Keratinocyte (primary cell): Measurements from ENCODE around the gene GPR146. TPM values are rescaled to one million over a fixed set of nuclear protein-coding genes. Genes with fewer than 3 reads are reported as not detected.
A peak's percentile ranks its signal among the peaks of the same experiment; 100 is the strongest.

Experiments used
- DNase-seq: peaks from one replicate; pipeline ENCODE4 v3.0.0-alpha.2; 2011; ENCODE audit warnings: low read depth, missing footprints, low spot score
- FAIRE-seq: peaks from 2 replicates; lab custom pipeline; 2011; peaks lifted over from hg19 to GRCh38; lab: Jason Lieb, UNC
- H2AFZ ChIP-seq: 2 replicates; pipeline ENCODE4 v1.6.0; 2012; ENCODE audit warnings: low read length, control low read depth, inconsistent platforms; ENCODE audit not compliant: control insufficient read depth
- H3K27ac ChIP-seq: 2 replicates; pipeline ENCODE4 v1.5.1; 2011; ENCODE audit warnings: low read length; ENCODE audit not compliant: control insufficient read depth, insufficient read depth
- H3K27me3 ChIP-seq: 3 replicates; pipeline ENCODE4 v1.6.0; 2011; ENCODE audit warnings: low read length; ENCODE audit not compliant: control insufficient read depth, insufficient read depth; ENCODE audit errors: extremely low read depth
- H3K36me3 ChIP-seq, 2 experiments: 2 replicates in 1 of 2; 3 replicates in 1 of 2; pipeline ENCODE4 v1.5.1; 2011; ENCODE audit warnings: low read length in 2 of 2, mild to moderate bottlenecking in 1 of 2; ENCODE audit not compliant: control insufficient read depth in 2 of 2, insufficient read depth in 2 of 2; ENCODE audit errors: extremely low read depth in 1 of 2
- H3K4me1 ChIP-seq: 3 replicates; pipeline ENCODE4 v1.5.1; 2011; ENCODE audit warnings: low read length; ENCODE audit not compliant: control insufficient read depth, insufficient read depth; ENCODE audit errors: extremely low read depth
- H3K4me2 ChIP-seq: 3 replicates; pipeline ENCODE4 v1.6.0; 2011; ENCODE audit warnings: low read depth, low read length; ENCODE audit not compliant: control insufficient read depth, insufficient read depth; ENCODE audit errors: extremely low read depth
- H3K4me3 ChIP-seq, 3 experiments: fragments of 200-600 bp in 1 of 3; sonication (generic) in 1 of 3; 2 replicates in 2 of 3; 3 replicates in 1 of 3; pipeline ENCODE4 v1.5.1; 2011 to 2016; ENCODE audit warnings: low read length in 3 of 3, mild to moderate bottlenecking in 3 of 3, control low read depth in 2 of 3, inconsistent platforms in 1 of 3, low read depth in 1 of 3, mixed read lengths in 1 of 3, mixed run types in 1 of 3, moderate library complexity in 1 of 3; ENCODE audit not compliant: control insufficient read depth in 2 of 3, insufficient read depth in 2 of 3; ENCODE audit errors: extremely low read depth in 1 of 3
- H3K79me2 ChIP-seq: 2 replicates; pipeline ENCODE4 v1.6.0; 2012; ENCODE audit warnings: low read length; ENCODE audit not compliant: control insufficient read depth, insufficient read depth
- H3K9ac ChIP-seq: 3 replicates; pipeline ENCODE4 v1.6.0; 2011; ENCODE audit warnings: low read length; ENCODE audit not compliant: control insufficient read depth, insufficient read depth; ENCODE audit errors: extremely low read depth
- H3K9me1 ChIP-seq: 3 replicates; pipeline ENCODE4 v1.6.0; 2011; ENCODE audit warnings: low read length; ENCODE audit not compliant: control insufficient read depth, insufficient read depth; ENCODE audit errors: extremely low read depth
- H3K9me3 ChIP-seq: 2 replicates; pipeline ENCODE4 v1.5.1; 2012; ENCODE audit warnings: low read depth, low read length; ENCODE audit not compliant: control insufficient read depth
- H4K20me1 ChIP-seq: 3 replicates; pipeline ENCODE4 v1.6.0; 2011; ENCODE audit warnings: low read length; ENCODE audit not compliant: control insufficient read depth, insufficient read depth; ENCODE audit errors: extremely low read depth
- EZH2 ChIP-seq: IDR thresholded peaks from one replicate; pipeline ENCODE4 v1.6.1; 2012; ENCODE audit warnings: inconsistent platforms, mild to moderate bottlenecking, low read length, moderate library complexity
- dilution Hi-C: fragments of 300-500 bp; cut with MboI; formaldehyde crosslinking; loops from one replicate; pipeline ENCODE4 v1.7.0; 2020; ENCODE audit warnings: low sequenced_read_pairs; ENCODE audit not compliant: extremely low pct_ligation_motif_present
- polyA plus RNA-seq, 5 experiments: library from polyadenylated mRNA; depleted of rRNA in 3 of 5; stranded (reverse) in 3 of 5; stranded (forward) in 1 of 5; unstranded in 1 of 5; fragments of >200 nt; gene quantifications; 1 replicate in 1 of 5; 2 replicates in 3 of 5; 3 replicates in 1 of 5; pipeline versions ENCODE4 v1.2.1 to v1.2.3, GENCODE V29; 2011 to 2012; ENCODE audit warnings: missing spikeins in 2 of 5, low read depth in 1 of 5, low replicate concordance in 1 of 5
- TF ChIP-seq, protein P1 (sequence below), 3 experiments: IDR thresholded peaks in 1 of 3; conservative IDR thresholded peaks in 1 of 3; optimal IDR thresholded peaks in 1 of 3; 2 replicates in 2 of 3; 3 replicates in 1 of 3; pipeline versions ENCODE3 to v1.5.1; 2011; ENCODE audit warnings: low read length in 3 of 3, mild to moderate bottlenecking in 3 of 3, moderate library complexity in 2 of 3, control low read depth in 1 of 3, inconsistent platforms in 1 of 3; ENCODE audit not compliant: insufficient read depth in 2 of 3; ENCODE audit errors: extremely low read depth in 1 of 3

GPR146 gene
- polyA plus RNA-seq, 1 donor (not counting 4 experiments of a cell fraction or from before 2014, with no cell fraction given): 0.13 TPM

DNA sequence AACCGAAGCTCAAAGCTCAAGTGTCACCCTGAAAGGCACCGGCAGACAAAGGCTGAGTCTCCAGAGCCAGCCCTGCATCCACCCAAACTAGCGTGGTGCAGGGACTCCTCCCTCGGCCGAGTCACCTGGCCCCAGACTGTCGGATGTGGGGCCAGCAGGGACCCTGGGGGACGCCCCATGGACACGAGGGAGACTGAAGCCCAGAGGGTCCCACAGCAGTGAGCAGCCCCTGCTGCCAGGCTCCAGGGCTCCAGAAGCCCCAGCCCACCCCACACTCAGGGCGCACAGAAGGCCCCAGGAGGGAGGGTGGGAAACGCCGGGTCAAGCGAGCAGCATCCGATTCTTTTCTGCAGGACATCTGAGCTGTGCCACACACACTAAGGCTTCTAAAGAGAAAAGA lies 20.2 kb downstream of the GPR146 start:
- Histone ChIP-seq H3K36me3 (no peaks in the 10 kb centered on the region), H4K20me1 (peaks cover 3% of the 10 kb centered on the region), H3K4me2 (no peak overlapping the region), H2AFZ (no peak overlapping the region), H3K9ac (no peak overlapping the region), H3K27me3 (no peaks in the 10 kb centered on the region), H3K79me2 (no peaks in the 10 kb centered on the region), H3K4me1 (peaks cover 34% of the 10 kb centered on the region), H3K9me1 (peaks cover 2% of the 10 kb centered on the region), H3K27ac (no peak overlapping the region), H3K4me3 (no peak overlapping the region), H3K9me3 (no peaks in the 10 kb centered on the region)
- dilution Hi-C loops: no loop called here
- TF ChIP-seq EZH2: no peak
- TF ChIP-seq, protein P1, sequence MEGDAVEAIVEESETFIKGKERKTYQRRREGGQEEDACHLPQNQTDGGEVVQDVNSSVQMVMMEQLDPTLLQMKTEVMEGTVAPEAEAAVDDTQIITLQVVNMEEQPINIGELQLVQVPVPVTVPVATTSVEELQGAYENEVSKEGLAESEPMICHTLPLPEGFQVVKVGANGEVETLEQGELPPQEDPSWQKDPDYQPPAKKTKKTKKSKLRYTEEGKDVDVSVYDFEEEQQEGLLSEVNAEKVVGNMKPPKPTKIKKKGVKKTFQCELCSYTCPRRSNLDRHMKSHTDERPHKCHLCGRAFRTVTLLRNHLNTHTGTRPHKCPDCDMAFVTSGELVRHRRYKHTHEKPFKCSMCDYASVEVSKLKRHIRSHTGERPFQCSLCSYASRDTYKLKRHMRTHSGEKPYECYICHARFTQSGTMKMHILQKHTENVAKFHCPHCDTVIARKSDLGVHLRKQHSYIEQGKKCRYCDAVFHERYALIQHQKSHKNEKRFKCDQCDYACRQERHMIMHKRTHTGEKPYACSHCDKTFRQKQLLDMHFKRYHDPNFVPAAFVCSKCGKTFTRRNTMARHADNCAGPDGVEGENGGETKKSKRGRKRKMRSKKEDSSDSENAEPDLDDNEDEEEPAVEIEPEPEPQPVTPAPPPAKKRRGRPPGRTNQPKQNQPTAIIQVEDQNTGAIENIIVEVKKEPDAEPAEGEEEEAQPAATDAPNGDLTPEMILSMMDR (optimal IDR thresholded peaks at IDR 0.05 in 1 of 3, IDR thresholded peaks at IDR 0.05 in 1 of 3, conservative IDR thresholded peaks at IDR 0.05 in 1 of 3; ENCODE audit: extremely low read depth in 1 of 3, insufficient read depth in 2 of 3, low read length in 3 of 3): no peak
- DNase-seq (no peak), FAIRE-seq (no peak)

DNA sequence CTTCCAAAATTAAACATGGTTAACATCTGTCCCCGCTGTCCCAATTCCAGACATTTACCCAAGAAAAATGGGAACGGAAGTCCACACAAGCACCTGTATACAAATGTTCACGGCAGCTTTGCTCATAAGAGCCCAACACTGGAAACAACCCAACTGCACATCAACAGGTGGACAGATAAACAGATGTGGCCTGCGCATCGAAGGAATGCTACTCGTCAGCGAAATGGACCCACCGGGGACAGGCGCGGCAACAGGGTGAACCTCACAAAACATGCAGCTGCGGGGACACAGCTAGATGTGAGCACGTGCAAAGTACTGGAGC lies 20.9 kb downstream of the GPR146 start:
- H3K27ac ChIP-seq: no peak overlapping the region
- no peak for DNase-seq
- H2AFZ ChIP-seq: no peak overlapping the region
- H3K9ac ChIP-seq: no peak overlapping the region
- dilution Hi-C loops: no loop called here
- no peaks in the 10 kb centered on the region for H3K36me3 ChIP-seq
- H3K4me1 ChIP-seq: peaks cover 31% of the 10 kb centered on the region
- peaks cover 3% of the 10 kb centered on the region for H4K20me1 ChIP-seq
- TF ChIP-seq, protein P1 (optimal IDR thresholded peaks at IDR 0.05 in 1 of 3, IDR thresholded peaks at IDR 0.05 in 1 of 3, conservative IDR thresholded peaks at IDR 0.05 in 1 of 3; ENCODE audit: extremely low read depth in 1 of 3, insufficient read depth in 2 of 3, low read length in 3 of 3): no peak
- no peak for TF ChIP-seq EZH2
- H3K9me1 ChIP-seq: peaks cover 2% of the 10 kb centered on the region
- H3K9me3 ChIP-seq: no peaks in the 10 kb centered on the region
- FAIRE-seq: no peak
- no peaks in the 10 kb centered on the region for H3K79me2 ChIP-seq
- H3K4me3 ChIP-seq: no peak overlapping the region
- H3K27me3 ChIP-seq: no peaks in the 10 kb centered on the region
- peak overlapping the region; percentile 52 for H3K4me2 ChIP-seq
